Activated T-helper 17 cell treated with anti-CD3 and anti-CD28 coated beads, Interleukin-2, amount 50 U/mL, for 72 hours (primary cell): Measurements from ENCODE around the gene SLC19A1. TPM values are rescaled to one million over a fixed set of nuclear protein-coding genes. Genes with fewer than 3 reads are reported as not detected.
A peak's percentile ranks its signal among the peaks of the same experiment; 100 is the strongest.

ENCODE experiments used
- ATAC-seq: fragments of 150-1000 bp; cut with Tn5 transposase; replicated peaks from 2 replicates; pipeline ENCODE4 v1.10.0; 2021; ENCODE audit warnings: mild to moderate bottlenecking, moderate library complexity
- H3K27ac Mint-ChIP-seq: one replicate; pipeline ENCODE4 v1.8.0; 2022; ENCODE audit warnings: mixed read lengths
- H3K27me3 Mint-ChIP-seq: one replicate; pipeline ENCODE4 v1.8.0; 2022; ENCODE audit warnings: mixed read lengths
- H3K36me3 Mint-ChIP-seq: one replicate; pipeline ENCODE4 v1.8.0; 2022; ENCODE audit warnings: low read depth, mild to moderate bottlenecking, mixed read lengths
- H3K4me1 Mint-ChIP-seq: one replicate; pipeline ENCODE4 v1.8.0; 2022; ENCODE audit warnings: mixed read lengths
- H3K4me3 Mint-ChIP-seq: one replicate; pipeline ENCODE4 v1.8.0; 2022; ENCODE audit warnings: mild to moderate bottlenecking, mixed read lengths
- H3K9me3 Mint-ChIP-seq: one replicate; pipeline ENCODE4 v1.8.0; 2022; ENCODE audit warnings: mixed read lengths
- total RNA-seq, 2 donors: library from RNA; stranded (reverse); gene quantifications; one replicate each; pipeline ENCODE4 v1.2.3, GENCODE V29; 2022

SLC19A1 gene
- total RNA-seq, 2 donors from 2014 or later = 41.4 to 82.2 TPM

GRCh38 chr21:45472445-45473365 is 69.5 kb downstream of the SLC19A1 start:
- H3K9me3 Mint-ChIP-seq = no peaks in the 10 kb centered on the region
- H3K27ac Mint-ChIP-seq = no peak overlapping the region
- no peak overlapping the region for H3K4me3 Mint-ChIP-seq
- ATAC-seq = no peak
- no peaks in the 10 kb centered on the region for H3K36me3 Mint-ChIP-seq
- H3K27me3 Mint-ChIP-seq = no peaks in the 10 kb centered on the region
- peaks cover 8% of the 10 kb centered on the region for H3K4me1 Mint-ChIP-seq

GRCh38 chr21:45471525-45472221 is 70.6 kb downstream of the SLC19A1 start:
- Mint-ChIP-seq H3K9me3 (no peaks in the 10 kb centered on the region), H3K4me1 (peaks cover 8% of the 10 kb centered on the region), H3K27ac (no peak overlapping the region), H3K36me3 (no peaks in the 10 kb centered on the region), H3K27me3 (no peaks in the 10 kb centered on the region), H3K4me3 (no peak overlapping the region)
- ATAC-seq = no peak

GRCh38 chr21:45470773-45471524 is 71.3 kb downstream of the SLC19A1 start:
- peak; percentile 54 for ATAC-seq
- H3K36me3 Mint-ChIP-seq = no peaks in the 10 kb centered on the region
- peak overlapping the region; percentile 18 for H3K4me3 Mint-ChIP-seq
- H3K27me3 Mint-ChIP-seq = no peaks in the 10 kb centered on the region
- H3K27ac Mint-ChIP-seq = no peak overlapping the region
- peaks cover 3% of the 10 kb centered on the region for H3K4me1 Mint-ChIP-seq
- no peaks in the 10 kb centered on the region for H3K9me3 Mint-ChIP-seq

GRCh38 chr21:45470087-45470515 is 72.1 kb downstream of the SLC19A1 start:
- Mint-ChIP-seq H3K27me3 (peaks cover 4% of the 10 kb centered on the region), H3K9me3 (no peaks in the 10 kb centered on the region), H3K4me1 (peaks cover 3% of the 10 kb centered on the region), H3K36me3 (no peaks in the 10 kb centered on the region), H3K27ac (no peak overlapping the region), H3K4me3 (no peak overlapping the region)
- ATAC-seq = no peak

GRCh38 chr21:45469273-45470086 is 72.8 kb downstream of the SLC19A1 start:
- Mint-ChIP-seq H3K9me3 (no peaks in the 10 kb centered on the region), H3K4me3 (no peak overlapping the region), H3K4me1 (peaks cover 3% of the 10 kb centered on the region), H3K27ac (no peak overlapping the region), H3K36me3 (no peaks in the 10 kb centered on the region), H3K27me3 (peaks cover 10% of the 10 kb centered on the region)
- no peak for ATAC-seq

GRCh38 chr21:45468971-45469272 is 73.3 kb downstream of the SLC19A1 start:
- no peaks in the 10 kb centered on the region for H3K36me3 Mint-ChIP-seq
- H3K4me3 Mint-ChIP-seq = no peak overlapping the region
- ATAC-seq = no peak
- H3K27me3 Mint-ChIP-seq = peaks cover 10% of the 10 kb centered on the region
- no peak overlapping the region for H3K27ac Mint-ChIP-seq
- no peaks in the 10 kb centered on the region for H3K9me3 Mint-ChIP-seq
- H3K4me1 Mint-ChIP-seq = peaks cover 3% of the 10 kb centered on the region

- Mint-ChIP-seq H3K4me3 (no peak overlapping the region), H3K27ac (no peak overlapping the region), H3K36me3 (no peaks in the 10 kb centered on the region), H3K9me3 (no peaks in the 10 kb centered on the region), H3K27me3 (peaks cover 10% of the 10 kb centered on the region), H3K4me1 (peaks cover 3% of the 10 kb centered on the region)
- no peak for ATAC-seq
Measured at GRCh38 chr21:45468051-45468970, 73.9 kb downstream of the SLC19A1 start.

- Mint-ChIP-seq H3K9me3 (peaks cover 2% of the 10 kb centered on the region), H3K36me3 (no peaks in the 10 kb centered on the region)
- ATAC-seq = no peak
Measured at GRCh38 chr21:45467221-45467779, 74.9 kb downstream of the SLC19A1 start.

GRCh38 chr21:45466330-45467220 is 75.7 kb downstream of the SLC19A1 start:
- H3K27ac Mint-ChIP-seq = no peak overlapping the region
- H3K9me3 Mint-ChIP-seq = peaks cover 5% of the 10 kb centered on the region

More at GRCh38 chr21:45467221-45467779, 74.9 kb downstream of the SLC19A1 start:
- H3K4me3 Mint-ChIP-seq = no peak overlapping the region
- H3K27ac Mint-ChIP-seq = no peak overlapping the region
- peaks cover 10% of the 10 kb centered on the region for H3K27me3 Mint-ChIP-seq
- peaks cover 3% of the 10 kb centered on the region for H3K4me1 Mint-ChIP-seq

GRCh38 chr21:45465611-45466329 is 76.5 kb downstream of the SLC19A1 start:
- Mint-ChIP-seq H3K36me3 (no peaks in the 10 kb centered on the region), H3K4me1 (no peaks in the 10 kb centered on the region), H3K27ac (no peak overlapping the region), H3K4me3 (no peak overlapping the region), H3K27me3 (peaks cover 14% of the 10 kb centered on the region), H3K9me3 (peaks cover 5% of the 10 kb centered on the region)
- ATAC-seq = no peak

More at GRCh38 chr21:45466330-45467220, 75.7 kb downstream of the SLC19A1 start:
- Mint-ChIP-seq H3K27me3 (peaks cover 12% of the 10 kb centered on the region), H3K36me3 (no peaks in the 10 kb centered on the region), H3K4me1 (peaks cover 3% of the 10 kb centered on the region), H3K4me3 (no peak overlapping the region)
- no peak for ATAC-seq

- ATAC-seq = no peak
- H3K4me1 Mint-ChIP-seq = no peaks in the 10 kb centered on the region
Measured at GRCh38 chr21:45465105-45465504, 77.1 kb downstream of the SLC19A1 start.

More at GRCh38 chr21:45465105-45465504, 77.1 kb downstream of the SLC19A1 start:
- H3K4me3 Mint-ChIP-seq = no peak overlapping the region
- H3K9me3 Mint-ChIP-seq = peaks cover 5% of the 10 kb centered on the region
- no peaks in the 10 kb centered on the region for H3K36me3 Mint-ChIP-seq
- H3K27me3 Mint-ChIP-seq = peaks cover 14% of the 10 kb centered on the region
- no peak overlapping the region for H3K27ac Mint-ChIP-seq
